WTC11 (cell line): ENCODE data around the gene MON2. TPM values are rescaled to one million over a fixed set of nuclear protein-coding genes. Genes with fewer than 3 reads are reported as not detected.

Source experiments
- ATAC-seq: fragments of 200-7000 bp; cut with Tn5 transposase; 2 replicates; pipeline ENCODE4 v1.10.0; 2021; ENCODE audit warnings: mild to moderate bottlenecking, moderate library complexity
- CTCF ChIA-PET: fragments of 300-600 bp; sonication (Branson Sonifier 250); formaldehyde crosslinking; loops from one replicate; lab custom pipeline; 2021; ENCODE audit warnings: antibody characterized with exemption; lab: Charles Lee
- POLR2A ChIA-PET: fragments of 350-600 bp; sonication (Branson Sonifier 250); formaldehyde crosslinking; loops from one replicate; lab custom pipeline; 2021; ENCODE audit warnings: antibody characterized with exemption; lab: Charles Lee
- DNase-seq: peaks from one replicate; pipeline ENCODE4 v3.0.0; 2021; ENCODE audit warnings: low spot score
- H3K27ac Mint-ChIP-seq: 2 replicates; pipeline ENCODE4 v1.8.0; 2021; ENCODE audit warnings: mixed read lengths
- H3K27me3 Mint-ChIP-seq: 2 replicates; pipeline ENCODE4 v1.8.0; 2021; ENCODE audit warnings: low read depth, mild to moderate bottlenecking, moderate library complexity, mixed read lengths
- H3K36me3 Mint-ChIP-seq: 2 replicates; pipeline ENCODE4 v1.8.0; 2021; ENCODE audit warnings: mixed read lengths
- H3K4me1 Mint-ChIP-seq: 2 replicates; pipeline ENCODE4 v1.8.0; 2022; ENCODE audit warnings: mixed read lengths
- H3K4me3 Mint-ChIP-seq: 2 replicates; pipeline ENCODE4 v1.8.0; 2021; ENCODE audit warnings: mild to moderate bottlenecking, moderate library complexity, mixed read lengths
- H3K9me3 Mint-ChIP-seq: 2 replicates; pipeline ENCODE4 v1.8.0; 2021; ENCODE audit warnings: mixed read lengths
- CBFB ChIP-seq: sonication (generic); formaldehyde crosslinking; IDR thresholded peaks from 2 replicates; pipeline ENCODE4 v1.8.1; 2022; ENCODE audit warnings: mild to moderate bottlenecking, low read depth, missing genetic modification reagents
- CREB1 ChIP-seq: sonication (generic); formaldehyde crosslinking; IDR thresholded peaks from 2 replicates; pipeline ENCODE4 v1.8.0; 2023; ENCODE audit warnings: mild to moderate bottlenecking, missing genetic modification reagents
- FOXP1 ChIP-seq: sonication (generic); formaldehyde crosslinking; IDR thresholded peaks from 2 replicates; pipeline ENCODE4 v1.8.0; 2022; ENCODE audit warnings: missing genetic modification reagents, mild to moderate bottlenecking, moderate library complexity, borderline replicate concordance
- GRHL2 ChIP-seq: fragments of 250-450 bp; sonication (Bioruptor Pico); IDR thresholded peaks from 2 replicates; pipeline ENCODE4 v1.8.0; 2022; ENCODE audit warnings: mild to moderate bottlenecking, moderate library complexity; ENCODE audit not compliant: insufficient replicate concordance, severe bottlenecking
- MXD4 ChIP-seq: fragments of 250-450 bp; sonication (Bioruptor Pico); IDR thresholded peaks from 2 replicates; pipeline ENCODE4 v1.8.0; 2021; ENCODE audit warnings: mild to moderate bottlenecking, moderate library complexity, borderline replicate concordance
- NFATC4 ChIP-seq: fragments of 250-450 bp; sonication (Bioruptor Pico); IDR thresholded peaks from 2 replicates; pipeline ENCODE4 v1.9.0; 2021; ENCODE audit warnings: mild to moderate bottlenecking
- NR1H2 ChIP-seq: sonication (generic); formaldehyde crosslinking; IDR thresholded peaks from 2 replicates; pipeline ENCODE4 v1.9.0; 2021; ENCODE audit warnings: mild to moderate bottlenecking, moderate library complexity, missing genetic modification reagents
- TEAD4 ChIP-seq: sonication (generic); formaldehyde crosslinking; IDR thresholded peaks from 2 replicates; pipeline ENCODE4 v1.8.0; 2022; ENCODE audit warnings: mild to moderate bottlenecking, missing genetic modification reagents
- ZNF219 ChIP-seq: sonication (generic); formaldehyde crosslinking; IDR thresholded peaks from 2 replicates; pipeline ENCODE4 v1.8.0; 2023; ENCODE audit warnings: missing genetic modification reagents, mild to moderate bottlenecking, borderline replicate concordance
- ZNF317 ChIP-seq: sonication (generic); formaldehyde crosslinking; IDR thresholded peaks from 2 replicates; pipeline ENCODE4 v1.8.1; 2023; ENCODE audit warnings: low read depth, mild to moderate bottlenecking, moderate library complexity, missing genetic modification reagents, borderline replicate concordance
- total RNA-seq: library from RNA; stranded (reverse); gene quantifications from 3 replicates; pipeline ENCODE4 v1.2.3, GENCODE V29; 2021
- TF ChIP-seq, protein P1 (sequence below): sonication (generic); formaldehyde crosslinking; IDR thresholded peaks from 2 replicates; pipeline ENCODE4 v1.8.1; 2023; ENCODE audit warnings: mild to moderate bottlenecking, missing genetic modification reagents, borderline replicate concordance
- TF ChIP-seq, protein P2 (sequence below): fragments of 250-450 bp; sonication (Bioruptor Pico); IDR thresholded peaks from 2 replicates; pipeline ENCODE4 v1.9.0; 2021; ENCODE audit warnings: mild to moderate bottlenecking
- TF ChIP-seq, protein P3 (sequence below): sonication (generic); formaldehyde crosslinking; IDR thresholded peaks from 2 replicates; pipeline ENCODE4 v1.8.1; 2022; ENCODE audit warnings: low read depth, mild to moderate bottlenecking, moderate library complexity, missing genetic modification reagents, borderline replicate concordance
- TF ChIP-seq, protein P4 (sequence below): sonication (generic); formaldehyde crosslinking; IDR thresholded peaks from 2 replicates; pipeline ENCODE4 v1.8.1; 2023; ENCODE audit warnings: mild to moderate bottlenecking, moderate library complexity, missing genetic modification reagents
- TF ChIP-seq, protein P5 (sequence below): sonication (generic); formaldehyde crosslinking; IDR thresholded peaks from 2 replicates; pipeline ENCODE4 v1.8.1; 2022; ENCODE audit warnings: mild to moderate bottlenecking, missing genetic modification reagents, moderate library complexity, borderline replicate concordance
- TF ChIP-seq, protein P6 (sequence below): sonication (generic); formaldehyde crosslinking; IDR thresholded peaks from 2 replicates; pipeline ENCODE4 v1.8.0; 2022; ENCODE audit warnings: mild to moderate bottlenecking, missing genetic modification reagents

Gene MON2
- total RNA-seq, 1 experiment from 2014 or later = 25.8 TPM

DNA sequence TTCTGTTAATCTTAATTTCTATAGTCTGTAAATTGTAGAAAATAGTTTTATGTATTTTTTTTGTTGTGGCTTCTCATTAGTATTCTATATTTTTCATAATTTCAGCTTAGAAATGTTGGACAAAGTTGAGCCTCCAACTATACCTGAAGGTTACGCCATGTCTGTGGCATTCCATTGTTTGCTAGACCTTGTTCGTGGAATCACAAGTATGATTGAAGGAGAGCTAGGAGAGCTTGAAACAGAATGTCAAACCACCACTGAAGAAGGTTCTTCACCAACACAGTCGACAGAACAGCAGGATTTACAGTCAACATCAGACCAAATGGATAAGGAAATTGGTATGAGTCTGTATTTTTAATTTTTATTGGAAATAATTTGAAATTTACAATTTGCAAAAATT, 65.7 kb downstream of the MON2 start (continued):
- TF ChIP-seq, protein P1, sequence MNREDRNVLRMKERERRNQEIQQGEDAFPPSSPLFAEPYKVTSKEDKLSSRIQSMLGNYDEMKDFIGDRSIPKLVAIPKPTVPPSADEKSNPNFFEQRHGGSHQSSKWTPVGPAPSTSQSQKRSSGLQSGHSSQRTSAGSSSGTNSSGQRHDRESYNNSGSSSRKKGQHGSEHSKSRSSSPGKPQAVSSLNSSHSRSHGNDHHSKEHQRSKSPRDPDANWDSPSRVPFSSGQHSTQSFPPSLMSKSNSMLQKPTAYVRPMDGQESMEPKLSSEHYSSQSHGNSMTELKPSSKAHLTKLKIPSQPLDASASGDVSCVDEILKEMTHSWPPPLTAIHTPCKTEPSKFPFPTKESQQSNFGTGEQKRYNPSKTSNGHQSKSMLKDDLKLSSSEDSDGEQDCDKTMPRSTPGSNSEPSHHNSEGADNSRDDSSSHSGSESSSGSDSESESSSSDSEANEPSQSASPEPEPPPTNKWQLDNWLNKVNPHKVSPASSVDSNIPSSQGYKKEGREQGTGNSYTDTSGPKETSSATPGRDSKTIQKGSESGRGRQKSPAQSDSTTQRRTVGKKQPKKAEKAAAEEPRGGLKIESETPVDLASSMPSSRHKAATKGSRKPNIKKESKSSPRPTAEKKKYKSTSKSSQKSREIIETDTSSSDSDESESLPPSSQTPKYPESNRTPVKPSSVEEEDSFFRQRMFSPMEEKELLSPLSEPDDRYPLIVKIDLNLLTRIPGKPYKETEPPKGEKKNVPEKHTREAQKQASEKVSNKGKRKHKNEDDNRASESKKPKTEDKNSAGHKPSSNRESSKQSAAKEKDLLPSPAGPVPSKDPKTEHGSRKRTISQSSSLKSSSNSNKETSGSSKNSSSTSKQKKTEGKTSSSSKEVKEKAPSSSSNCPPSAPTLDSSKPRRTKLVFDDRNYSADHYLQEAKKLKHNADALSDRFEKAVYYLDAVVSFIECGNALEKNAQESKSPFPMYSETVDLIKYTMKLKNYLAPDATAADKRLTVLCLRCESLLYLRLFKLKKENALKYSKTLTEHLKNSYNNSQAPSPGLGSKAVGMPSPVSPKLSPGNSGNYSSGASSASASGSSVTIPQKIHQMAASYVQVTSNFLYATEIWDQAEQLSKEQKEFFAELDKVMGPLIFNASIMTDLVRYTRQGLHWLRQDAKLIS (CRISPR knock-in tag) = no peak
- TF ChIP-seq ZNF219 (CRISPR knock-in tag) (no peak), MXD4 (no peak), TEAD4 (CRISPR knock-in tag) (no peak)

DNA sequence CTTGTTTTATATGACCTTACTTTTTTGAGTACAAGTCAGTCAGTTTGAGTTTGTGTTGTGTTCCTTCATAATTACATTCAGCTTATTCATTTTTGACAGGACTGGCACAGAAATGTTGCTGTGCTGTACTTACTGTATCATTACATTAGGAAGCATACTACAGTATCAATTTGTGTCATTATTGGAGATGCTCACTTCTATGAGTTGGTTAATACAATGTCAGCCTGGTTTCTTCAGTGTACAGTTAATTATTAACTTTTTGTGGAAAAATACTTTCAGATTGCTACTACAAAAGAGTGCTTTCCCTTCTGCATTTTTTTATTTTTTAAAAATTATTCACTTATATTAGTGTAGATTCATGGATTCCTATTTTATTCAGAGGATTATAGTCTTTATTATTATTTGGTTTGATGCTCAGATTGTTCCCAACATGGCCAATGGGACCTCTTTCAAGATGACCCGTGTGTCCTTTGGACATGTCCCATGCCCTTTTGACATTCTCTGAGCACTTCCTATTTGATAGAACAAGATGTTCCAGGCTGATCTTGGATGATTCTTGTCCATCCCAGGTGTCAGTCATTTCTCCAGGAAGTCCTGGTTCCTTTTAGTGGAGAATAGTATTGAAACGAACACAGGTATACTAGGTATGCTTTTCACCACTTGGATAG, 66.6 kb downstream of the MON2 start:
- ATAC-seq (no peak), DNase-seq (no peak)
- H3K27ac Mint-ChIP-seq = no peak overlapping the region
- POLR2A ChIA-PET = no interaction called here
- H3K9me3 Mint-ChIP-seq = no peaks in the 10 kb centered on the region
- CTCF ChIA-PET = no interaction called here
- no peak for TF ChIP-seq ZNF317 (CRISPR knock-in tag)
- TF ChIP-seq, protein P2, sequence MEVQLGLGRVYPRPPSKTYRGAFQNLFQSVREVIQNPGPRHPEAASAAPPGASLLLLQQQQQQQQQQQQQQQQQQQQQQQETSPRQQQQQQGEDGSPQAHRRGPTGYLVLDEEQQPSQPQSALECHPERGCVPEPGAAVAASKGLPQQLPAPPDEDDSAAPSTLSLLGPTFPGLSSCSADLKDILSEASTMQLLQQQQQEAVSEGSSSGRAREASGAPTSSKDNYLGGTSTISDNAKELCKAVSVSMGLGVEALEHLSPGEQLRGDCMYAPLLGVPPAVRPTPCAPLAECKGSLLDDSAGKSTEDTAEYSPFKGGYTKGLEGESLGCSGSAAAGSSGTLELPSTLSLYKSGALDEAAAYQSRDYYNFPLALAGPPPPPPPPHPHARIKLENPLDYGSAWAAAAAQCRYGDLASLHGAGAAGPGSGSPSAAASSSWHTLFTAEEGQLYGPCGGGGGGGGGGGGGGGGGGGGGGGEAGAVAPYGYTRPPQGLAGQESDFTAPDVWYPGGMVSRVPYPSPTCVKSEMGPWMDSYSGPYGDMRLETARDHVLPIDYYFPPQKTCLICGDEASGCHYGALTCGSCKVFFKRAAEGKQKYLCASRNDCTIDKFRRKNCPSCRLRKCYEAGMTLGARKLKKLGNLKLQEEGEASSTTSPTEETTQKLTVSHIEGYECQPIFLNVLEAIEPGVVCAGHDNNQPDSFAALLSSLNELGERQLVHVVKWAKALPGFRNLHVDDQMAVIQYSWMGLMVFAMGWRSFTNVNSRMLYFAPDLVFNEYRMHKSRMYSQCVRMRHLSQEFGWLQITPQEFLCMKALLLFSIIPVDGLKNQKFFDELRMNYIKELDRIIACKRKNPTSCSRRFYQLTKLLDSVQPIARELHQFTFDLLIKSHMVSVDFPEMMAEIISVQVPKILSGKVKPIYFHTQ (CRISPR knock-in tag) = no peak
- TF ChIP-seq NFATC4 (CRISPR knock-in tag) = no peak
- TF ChIP-seq, protein P3, sequence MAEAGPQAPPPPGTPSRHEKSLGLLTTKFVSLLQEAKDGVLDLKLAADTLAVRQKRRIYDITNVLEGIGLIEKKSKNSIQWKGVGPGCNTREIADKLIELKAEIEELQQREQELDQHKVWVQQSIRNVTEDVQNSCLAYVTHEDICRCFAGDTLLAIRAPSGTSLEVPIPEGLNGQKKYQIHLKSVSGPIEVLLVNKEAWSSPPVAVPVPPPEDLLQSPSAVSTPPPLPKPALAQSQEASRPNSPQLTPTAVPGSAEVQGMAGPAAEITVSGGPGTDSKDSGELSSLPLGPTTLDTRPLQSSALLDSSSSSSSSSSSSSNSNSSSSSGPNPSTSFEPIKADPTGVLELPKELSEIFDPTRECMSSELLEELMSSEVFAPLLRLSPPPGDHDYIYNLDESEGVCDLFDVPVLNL (CRISPR knock-in tag) = no peak
- TF ChIP-seq CREB1 = no peak
- no peaks in the 10 kb centered on the region for H3K4me1 Mint-ChIP-seq
- no peaks in the 10 kb centered on the region for H3K27me3 Mint-ChIP-seq
- H3K4me3 Mint-ChIP-seq = no peak overlapping the region
- H3K36me3 Mint-ChIP-seq = peaks cover 14% of the 10 kb centered on the region

DNA sequence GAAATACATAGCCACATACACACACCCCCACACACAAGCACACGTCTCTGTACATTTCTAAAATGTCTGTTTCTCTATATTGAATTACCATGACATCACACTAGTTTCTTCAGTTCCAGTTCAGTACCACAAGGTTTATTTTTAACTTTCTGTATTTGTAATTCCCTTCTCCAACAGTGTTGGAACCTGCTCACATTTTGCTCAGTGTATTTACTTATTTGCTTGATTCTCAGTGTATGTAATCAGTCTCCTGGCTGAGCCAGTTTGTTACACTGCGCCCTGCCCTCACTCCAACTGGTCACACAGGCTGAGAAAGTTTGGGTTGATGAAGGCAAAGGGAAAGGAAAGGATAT, 67.1 kb downstream of the MON2 start:
- H3K4me3 Mint-ChIP-seq = no peak overlapping the region
- POLR2A ChIA-PET = no interaction called here
- H3K27me3 Mint-ChIP-seq = no peaks in the 10 kb centered on the region
- CTCF ChIA-PET = no interaction called here
- H3K27ac Mint-ChIP-seq = peak overlapping the region; percentile 14; the same call in 1 of the 2 replicates
- no peaks in the 10 kb centered on the region for H3K9me3 Mint-ChIP-seq
- no peak for ATAC-seq
- peaks cover 16% of the 10 kb centered on the region for H3K36me3 Mint-ChIP-seq
- DNase-seq = no peak
- H3K4me1 Mint-ChIP-seq = no peaks in the 10 kb centered on the region
- no peak for TF ChIP-seq FOXP1 (CRISPR knock-in tag)
- TF ChIP-seq, protein P4, sequence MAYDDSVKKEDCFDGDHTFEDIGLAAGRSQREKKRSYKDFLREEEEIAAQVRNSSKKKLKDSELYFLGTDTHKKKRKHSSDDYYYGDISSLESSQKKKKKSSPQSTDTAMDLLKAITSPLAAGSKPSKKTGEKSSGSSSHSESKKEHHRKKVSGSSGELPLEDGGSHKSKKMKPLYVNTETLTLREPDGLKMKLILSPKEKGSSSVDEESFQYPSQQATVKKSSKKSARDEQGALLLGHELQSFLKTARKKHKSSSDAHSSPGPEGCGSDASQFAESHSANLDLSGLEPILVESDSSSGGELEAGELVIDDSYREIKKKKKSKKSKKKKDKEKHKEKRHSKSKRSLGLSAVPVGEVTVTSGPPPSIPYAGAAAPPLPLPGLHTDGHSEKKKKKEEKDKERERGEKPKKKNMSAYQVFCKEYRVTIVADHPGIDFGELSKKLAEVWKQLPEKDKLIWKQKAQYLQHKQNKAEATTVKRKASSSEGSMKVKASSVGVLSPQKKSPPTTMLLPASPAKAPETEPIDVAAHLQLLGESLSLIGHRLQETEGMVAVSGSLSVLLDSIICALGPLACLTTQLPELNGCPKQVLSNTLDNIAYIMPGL (CRISPR knock-in tag) = no peak
- TF ChIP-seq, protein P5, sequence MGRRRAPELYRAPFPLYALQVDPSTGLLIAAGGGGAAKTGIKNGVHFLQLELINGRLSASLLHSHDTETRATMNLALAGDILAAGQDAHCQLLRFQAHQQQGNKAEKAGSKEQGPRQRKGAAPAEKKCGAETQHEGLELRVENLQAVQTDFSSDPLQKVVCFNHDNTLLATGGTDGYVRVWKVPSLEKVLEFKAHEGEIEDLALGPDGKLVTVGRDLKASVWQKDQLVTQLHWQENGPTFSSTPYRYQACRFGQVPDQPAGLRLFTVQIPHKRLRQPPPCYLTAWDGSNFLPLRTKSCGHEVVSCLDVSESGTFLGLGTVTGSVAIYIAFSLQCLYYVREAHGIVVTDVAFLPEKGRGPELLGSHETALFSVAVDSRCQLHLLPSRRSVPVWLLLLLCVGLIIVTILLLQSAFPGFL = no peak
- TF ChIP-seq, protein P6, sequence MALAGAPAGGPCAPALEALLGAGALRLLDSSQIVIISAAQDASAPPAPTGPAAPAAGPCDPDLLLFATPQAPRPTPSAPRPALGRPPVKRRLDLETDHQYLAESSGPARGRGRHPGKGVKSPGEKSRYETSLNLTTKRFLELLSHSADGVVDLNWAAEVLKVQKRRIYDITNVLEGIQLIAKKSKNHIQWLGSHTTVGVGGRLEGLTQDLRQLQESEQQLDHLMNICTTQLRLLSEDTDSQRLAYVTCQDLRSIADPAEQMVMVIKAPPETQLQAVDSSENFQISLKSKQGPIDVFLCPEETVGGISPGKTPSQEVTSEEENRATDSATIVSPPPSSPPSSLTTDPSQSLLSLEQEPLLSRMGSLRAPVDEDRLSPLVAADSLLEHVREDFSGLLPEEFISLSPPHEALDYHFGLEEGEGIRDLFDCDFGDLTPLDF (CRISPR knock-in tag) = no peak
- TF ChIP-seq, protein P1 (CRISPR knock-in tag) = no peak
- no peak for TF ChIP-seq CBFB (CRISPR knock-in tag)
- no peak for TF ChIP-seq GRHL2 (CRISPR knock-in tag)
- TF ChIP-seq NR1H2 (CRISPR knock-in tag) = no peak
